WTC11 (cell line): ENCODE data around the gene XAB2.

ENCODE experiments used
- ATF3 ChIP-seq: sonication (generic); formaldehyde crosslinking; conservative IDR thresholded peaks from 2 replicates; pipeline ENCODE4 v1.8.1; 2022; ENCODE audit warnings: mild to moderate bottlenecking, missing genetic modification reagents
- CREB1 ChIP-seq: sonication (generic); formaldehyde crosslinking; IDR thresholded peaks from 2 replicates; pipeline ENCODE4 v1.8.0; 2023; ENCODE audit warnings: mild to moderate bottlenecking, missing genetic modification reagents
- CTCF ChIP-seq: fragments of 200-600 bp; IDR thresholded peaks from 2 replicates; pipeline ENCODE4 v1.8.0; 2022; ENCODE audit warnings: antibody characterized with exemption
- HMGXB4 ChIP-seq: sonication (generic); formaldehyde crosslinking; IDR thresholded peaks from 2 replicates; pipeline ENCODE4 v1.8.1; 2023; ENCODE audit warnings: mild to moderate bottlenecking, moderate library complexity, missing genetic modification reagents
- MLX ChIP-seq: sonication (generic); formaldehyde crosslinking; IDR thresholded peaks from 2 replicates; pipeline ENCODE4 v1.8.1; 2023; ENCODE audit warnings: mild to moderate bottlenecking, missing genetic modification reagents, moderate library complexity
- NR1H2 ChIP-seq: sonication (generic); formaldehyde crosslinking; IDR thresholded peaks from 2 replicates; pipeline ENCODE4 v1.9.0; 2021; ENCODE audit warnings: mild to moderate bottlenecking, moderate library complexity, missing genetic modification reagents
- PRRX2 ChIP-seq: fragments of 250-450 bp; sonication (Bioruptor Pico); IDR thresholded peaks from 2 replicates; pipeline ENCODE4 v1.8.0; 2021; ENCODE audit warnings: mild to moderate bottlenecking
- SP1 ChIP-seq: sonication (generic); formaldehyde crosslinking; conservative IDR thresholded peaks from 2 replicates; pipeline ENCODE4 v1.8.1; 2022; ENCODE audit warnings: missing genetic modification reagents
- STAT6 ChIP-seq: sonication (generic); formaldehyde crosslinking; conservative IDR thresholded peaks from 2 replicates; pipeline ENCODE4 v1.8.1; 2023; ENCODE audit warnings: mild to moderate bottlenecking, low read depth, missing genetic modification reagents, moderate library complexity
- TEAD4 ChIP-seq: sonication (generic); formaldehyde crosslinking; IDR thresholded peaks from 2 replicates; pipeline ENCODE4 v1.8.0; 2022; ENCODE audit warnings: mild to moderate bottlenecking, missing genetic modification reagents
- ZNF121 ChIP-seq: sonication (generic); formaldehyde crosslinking; IDR thresholded peaks from 2 replicates; pipeline ENCODE4 v1.8.0; 2023; ENCODE audit warnings: missing genetic modification reagents
- ZNF396 ChIP-seq: fragments of 250-450 bp; sonication (Bioruptor Pico); IDR thresholded peaks from 2 replicates; pipeline ENCODE4 v1.8.0; 2021; ENCODE audit warnings: mild to moderate bottlenecking, moderate library complexity, borderline replicate concordance
- ZNF425 ChIP-seq: fragments of 250-450 bp; sonication (Bioruptor Pico); conservative IDR thresholded peaks from 2 replicates; pipeline ENCODE4 v1.9.0; 2021; ENCODE audit warnings: mild to moderate bottlenecking

GRCh38 chr19:7652061-7652641 lies 22.8 kb upstream of the XAB2 start:
- TF ChIP-seq PRRX2 (CRISPR knock-in tag), result no peak
- TF ChIP-seq STAT6, result no peak
- TF ChIP-seq ZNF121 (CRISPR knock-in tag), result no peak
- peak; percentile 99 for TF ChIP-seq CTCF
- TF ChIP-seq NR1H2, result no peak
- TF ChIP-seq ZNF396 (CRISPR knock-in tag), result no peak
- no peak for TF ChIP-seq TEAD4 (CRISPR knock-in tag)
- TF ChIP-seq SP1 (CRISPR knock-in tag), result no peak
- TF ChIP-seq HMGXB4 (CRISPR knock-in tag), result no peak
- no peak for TF ChIP-seq MLX (CRISPR knock-in tag)
- no peak for TF ChIP-seq CREB1
- no peak for TF ChIP-seq ZNF425 (CRISPR knock-in tag)
- TF ChIP-seq ATF3, result no peak
